Suppressor macrophage (primary cell): ENCODE data around the gene TRIM44.

Source experiments
- DNase-seq, 4 experiments: peaks; one replicate each; pipeline ENCODE4 v3.0.0-alpha.2; 2020 to 2022

The TRIM44 gene

DNA sequence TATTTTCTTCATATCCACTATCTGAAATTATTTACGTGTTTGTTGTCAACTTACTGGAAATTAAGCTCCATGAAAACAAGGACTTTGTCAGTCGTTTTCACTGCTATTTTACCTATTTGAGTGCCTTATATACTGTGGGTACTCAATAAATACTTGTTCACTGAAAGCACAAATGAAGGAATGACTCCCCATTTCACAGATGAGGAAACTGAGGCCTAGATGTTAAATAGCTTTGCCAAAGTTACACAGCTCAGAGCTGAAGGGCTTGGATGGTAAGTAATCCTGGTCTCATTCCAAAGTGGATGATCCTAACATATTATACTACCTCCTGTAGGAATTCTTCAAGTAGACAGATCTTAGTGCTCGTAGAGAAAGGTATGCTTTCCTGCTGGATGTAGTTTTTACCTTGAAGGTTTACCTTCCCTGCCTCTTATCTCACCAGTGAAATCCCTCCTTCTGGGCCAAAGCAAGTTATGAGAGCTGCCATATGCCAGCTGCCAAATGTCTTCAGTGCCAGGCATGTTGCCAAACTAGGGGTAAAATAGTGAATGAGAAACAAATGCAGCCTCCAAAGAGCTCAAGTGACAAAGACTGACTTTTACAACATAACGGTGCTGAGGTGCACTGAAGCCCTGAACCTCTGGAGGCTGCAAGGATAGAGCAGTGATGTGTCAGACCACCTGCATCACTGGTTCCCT lies 129.7 kb downstream of the TRIM44 start:
- DNase-seq, result no peak

DNA sequence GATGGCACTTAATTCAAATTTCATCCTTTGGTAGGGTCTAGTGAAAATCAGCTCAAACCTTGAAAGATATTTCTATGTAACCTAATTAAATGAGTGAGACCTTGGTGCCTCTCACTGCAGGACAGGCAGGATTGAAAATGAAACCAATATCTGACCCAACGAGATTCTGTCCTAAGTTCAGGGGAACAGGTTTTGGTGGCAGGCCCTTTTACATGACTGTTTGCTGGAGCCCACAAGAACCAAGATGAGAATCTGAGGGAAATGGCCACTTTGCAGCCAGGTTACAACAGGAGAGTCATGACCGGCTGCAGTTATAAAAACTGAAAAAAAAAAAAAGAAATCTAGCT lies 130.2 kb downstream of the TRIM44 start:
- DNase-seq, result no peak

DNA sequence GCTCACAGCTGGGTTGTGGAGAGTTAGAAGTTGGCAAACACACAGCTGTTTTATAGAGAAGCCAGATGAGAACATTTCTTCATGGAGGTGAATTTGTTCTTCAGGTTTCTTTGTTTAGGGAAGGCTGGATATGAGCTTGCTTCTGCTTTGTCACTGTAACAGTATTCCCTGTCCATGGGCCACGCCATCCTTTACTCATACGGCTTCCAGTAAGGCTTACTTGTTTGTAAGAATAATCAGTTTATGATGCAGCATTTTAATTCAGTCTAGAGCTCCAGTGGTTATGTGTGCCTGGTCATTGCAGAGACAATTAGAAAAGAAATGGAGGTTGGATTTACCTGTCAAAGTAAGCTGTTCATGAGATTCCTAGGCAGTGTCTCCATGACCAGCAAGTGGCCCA lies 131.8 kb downstream of the TRIM44 start:
- DNase-seq, result no peak

GRCh38 chr11:35794850-35795249 lies 132.3 kb downstream of the TRIM44 start:
- no peak for DNase-seq

DNA sequence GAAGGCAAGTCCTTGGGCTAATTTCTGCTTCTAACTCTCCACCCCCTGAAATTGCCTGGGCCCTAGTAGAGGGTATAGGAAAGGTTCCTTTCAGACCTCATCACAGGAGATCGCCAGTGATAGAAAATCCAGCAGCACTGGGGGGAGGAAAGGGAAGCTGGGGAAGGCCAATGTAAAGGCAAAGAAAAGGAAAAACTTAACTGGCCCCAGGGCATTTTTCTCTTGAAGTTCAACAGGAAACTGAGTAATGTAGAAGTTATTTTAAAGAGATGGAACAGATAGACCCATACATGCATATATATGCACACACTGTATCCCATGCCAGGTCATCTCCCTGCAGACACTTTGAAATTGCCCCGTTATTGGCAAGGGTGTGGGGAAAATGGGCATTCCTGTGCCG lies 134.0 kb downstream of the TRIM44 start:
- no peak for DNase-seq

GRCh38 chr11:35798423-35798822 lies 135.8 kb downstream of the TRIM44 start:
- no peak for DNase-seq

GRCh38 chr11:35798983-35799382 lies 136.4 kb downstream of the TRIM44 start:
- no peak for DNase-seq

DNA sequence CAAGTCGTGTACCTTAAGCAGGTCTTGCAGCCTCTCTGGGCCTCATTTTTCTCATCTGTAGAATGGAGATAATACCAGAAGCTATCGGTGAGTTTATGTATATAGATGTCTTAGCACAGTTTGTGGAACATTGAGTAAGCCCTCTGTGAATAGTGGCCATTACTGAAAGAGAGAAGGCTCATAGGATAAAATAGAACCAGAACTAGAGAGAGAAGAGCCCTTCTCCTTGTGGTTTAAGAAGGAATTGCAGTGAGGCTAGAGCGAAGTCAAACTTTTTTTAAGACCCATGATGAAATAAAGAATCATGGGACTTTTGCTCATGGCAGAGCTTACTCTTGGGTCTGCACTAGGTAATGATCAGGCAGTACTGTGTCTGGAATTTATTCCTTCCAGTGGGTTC lies 137.1 kb downstream of the TRIM44 start:
- DNase-seq, result no peak

- DNase-seq, result peak in 3 of 4 experiments; percentile 30 to 48 (median 38)
Measured at GRCh38 chr11:35800970-35801953, 138.7 kb downstream of the TRIM44 start.

DNA sequence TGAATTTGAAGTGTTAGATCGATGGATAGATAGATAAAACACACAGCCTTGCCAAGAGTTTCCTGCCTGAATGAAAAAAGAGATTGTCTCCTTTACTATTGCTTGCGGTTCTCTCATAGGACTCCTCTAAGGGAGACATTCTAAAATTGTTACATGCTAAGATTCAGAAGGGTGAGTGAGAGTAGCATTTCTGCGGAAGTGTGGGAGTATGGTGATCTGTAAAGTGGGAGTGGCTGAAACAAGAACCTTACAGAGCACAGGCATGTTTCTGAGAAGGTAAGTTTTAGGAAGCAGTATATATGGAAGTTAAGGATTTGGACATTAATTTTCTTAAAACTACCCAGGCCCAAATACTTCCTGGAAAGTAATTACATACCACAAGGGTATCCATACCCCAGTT lies 139.6 kb downstream of the TRIM44 start:
- no peak for DNase-seq

- DNase-seq, result no peak
Measured at GRCh38 chr11:35802672-35803071, 140.1 kb downstream of the TRIM44 start.

- no peak for DNase-seq
Measured at GRCh38 chr11:35803115-35803514, 140.5 kb downstream of the TRIM44 start.

DNA sequence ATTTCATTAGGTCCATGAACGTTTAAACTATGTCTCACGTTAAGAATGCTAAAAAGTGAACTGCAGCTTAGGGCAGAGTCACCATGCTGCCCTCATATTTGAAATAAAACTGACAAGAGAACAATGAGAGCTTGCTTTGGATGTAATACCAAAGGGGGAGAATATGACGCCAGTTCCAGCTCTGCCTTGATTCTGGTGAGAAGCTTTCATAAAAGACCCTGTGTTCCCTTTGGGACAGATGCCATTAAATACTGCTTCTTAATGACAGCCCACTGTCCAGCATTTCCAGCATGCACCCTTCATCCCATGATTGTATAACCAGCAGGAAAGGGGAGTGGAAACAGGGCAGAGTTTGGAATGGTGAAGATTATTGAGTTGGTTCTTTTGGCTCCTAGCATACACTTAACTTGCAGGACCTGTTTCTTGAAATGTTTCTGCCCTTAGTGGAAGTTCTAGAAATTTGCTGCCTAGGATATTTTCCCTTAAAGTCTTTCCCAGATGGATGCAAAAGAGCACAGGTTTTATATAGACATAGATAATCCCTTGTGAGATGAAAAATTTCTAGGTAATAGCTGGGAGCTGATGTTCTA lies 142.0 kb downstream of the TRIM44 start:
- DNase-seq, result no peak

- DNase-seq, result no peak
Measured at GRCh38 chr11:35809561-35809960, 147.0 kb downstream of the TRIM44 start.

- DNase-seq, result no peak
Measured at GRCh38 chr11:35810045-35810645, 147.6 kb downstream of the TRIM44 start.

GRCh38 chr11:35811783-35812182 lies 149.2 kb downstream of the TRIM44 start:
- DNase-seq, result peak; percentile 24 to 66 (median 53)

GRCh38 chr11:35812828-35813227 lies 150.3 kb downstream of the TRIM44 start:
- DNase-seq, result no peak

DNA sequence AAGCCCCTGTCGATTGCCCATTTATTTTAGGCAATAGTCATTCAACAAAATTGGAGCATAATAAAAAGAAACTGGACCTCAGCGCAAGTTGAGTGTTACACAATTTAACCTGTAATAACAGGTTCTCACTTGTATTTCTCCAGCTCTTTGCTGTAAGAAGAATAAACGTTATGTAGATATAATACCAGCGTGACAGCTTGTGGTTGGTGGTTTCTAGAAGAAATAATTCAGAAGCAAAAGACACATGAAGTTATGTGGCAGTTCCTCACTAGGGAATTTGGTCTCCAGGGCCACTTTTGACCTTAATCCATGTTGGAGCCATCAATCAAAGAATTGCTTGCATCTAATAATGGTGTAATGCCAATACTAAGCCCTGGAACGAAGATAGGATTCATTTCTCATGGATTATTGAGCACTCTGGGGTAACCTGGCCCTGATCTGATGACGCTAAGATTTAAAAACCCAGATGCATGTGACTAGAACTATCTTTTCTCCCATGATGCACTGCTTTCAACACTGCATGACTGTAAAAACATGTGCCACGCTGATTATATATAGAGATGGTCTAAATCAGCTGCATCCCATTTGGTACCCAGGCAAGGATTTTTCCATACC lies 151.6 kb downstream of the TRIM44 start:
- DNase-seq, result no peak

DNA sequence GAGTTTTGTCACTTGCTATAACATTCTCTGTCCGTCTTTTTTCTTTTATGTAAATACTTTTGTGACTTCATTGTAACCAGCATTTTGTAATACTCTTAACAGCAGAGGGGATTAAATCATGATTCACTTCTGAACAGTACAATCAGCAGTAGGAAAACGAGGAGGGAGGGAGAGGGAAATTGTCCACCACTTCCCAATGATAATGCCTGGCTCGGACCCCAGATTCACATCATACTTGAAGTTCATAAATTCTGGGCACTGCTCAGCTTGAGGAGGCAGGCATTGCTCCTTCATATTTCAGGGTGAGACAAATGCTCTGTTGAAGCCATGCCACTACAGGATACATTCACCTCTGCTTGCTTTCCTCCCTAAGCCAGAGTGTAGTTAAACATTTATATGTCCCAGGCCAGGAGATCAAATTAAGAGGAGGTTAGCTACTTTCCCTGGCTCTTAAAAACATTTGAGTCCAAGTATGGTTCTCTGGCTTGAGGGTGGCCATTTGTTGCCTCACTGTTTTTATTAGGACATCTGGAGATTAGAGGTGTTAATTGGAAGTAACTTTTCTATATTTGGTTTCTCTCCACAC lies 152.2 kb downstream of the TRIM44 start:
- no peak for DNase-seq

GRCh38 chr11:35815556-35816315 lies 153.2 kb downstream of the TRIM44 start:
- DNase-seq, result no peak

DNA sequence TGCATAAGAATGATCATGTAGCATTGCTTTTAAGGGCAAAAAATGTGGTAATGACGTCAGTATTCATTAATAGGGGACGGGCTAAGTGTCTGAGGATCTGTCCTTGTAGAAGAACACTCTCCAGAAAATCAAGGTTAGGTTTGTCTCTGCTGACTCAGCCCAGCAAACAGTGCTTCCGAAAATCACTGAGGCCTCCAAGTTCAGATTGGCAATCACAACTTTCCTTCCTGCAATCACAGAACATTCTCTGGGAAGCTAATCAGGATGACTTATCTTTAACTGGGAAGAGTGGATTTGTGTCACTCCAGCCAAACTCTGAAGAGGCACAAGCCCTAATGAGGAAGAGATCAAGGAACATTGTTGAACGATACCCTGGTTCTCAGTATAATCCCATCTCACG lies 158.0 kb downstream of the TRIM44 start:
- no peak for DNase-seq
